ENCODE results near the gene MZT2B.
"Not testable (repeated sequence)": the region's sequence is repeated elsewhere in the genome, so short reads cannot be mapped to it uniquely, and the experiment has no call there.

MZT2B gene

DNA sequence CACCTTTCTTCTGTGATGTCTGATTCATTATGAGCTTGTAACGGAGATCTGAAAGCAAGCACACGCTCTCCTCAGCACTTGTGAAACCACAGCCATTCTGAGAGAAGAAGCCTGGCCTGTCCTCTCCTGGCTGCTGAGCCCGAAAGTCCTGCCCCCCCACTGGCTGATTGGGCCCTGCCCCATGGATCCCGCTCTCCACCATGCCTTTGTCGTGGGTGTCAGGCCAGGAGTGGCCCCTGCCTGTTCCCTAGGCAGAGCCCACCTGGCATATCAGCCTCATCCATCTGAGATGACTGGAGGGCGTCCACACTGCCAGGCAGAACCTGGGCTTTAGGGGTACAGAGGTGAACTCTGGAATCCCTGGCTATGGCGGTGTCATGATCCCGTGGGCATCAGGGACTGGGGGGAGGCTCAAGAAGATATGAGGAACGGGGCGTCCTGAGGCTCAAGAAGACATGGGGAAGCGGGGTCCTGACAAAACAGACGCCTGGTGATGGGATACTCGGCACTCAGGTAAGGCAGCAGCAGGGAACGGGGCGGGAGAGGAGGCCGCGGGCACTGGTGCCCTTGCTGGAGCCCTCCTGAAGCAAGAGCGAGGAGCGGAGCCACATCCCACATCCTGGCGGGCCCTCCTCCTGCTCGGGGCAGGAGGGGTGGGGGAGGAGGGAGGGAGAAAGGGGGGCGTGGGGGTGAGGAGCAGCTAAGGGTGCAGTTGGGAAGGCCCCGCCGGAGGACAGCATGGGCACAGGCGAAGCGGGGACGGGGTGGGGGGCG lies 38.6 kb upstream of the MZT2B start:
- not testable (repeated sequence) for H3K27me3 Mint-ChIP-seq (ENCODE audit: low read depth); H3K36me3 Mint-ChIP-seq (ENCODE audit: low read depth); H3K9me3 Mint-ChIP-seq; H3K27ac Mint-ChIP-seq; H3K4me1 Mint-ChIP-seq
- H3K4me3 Mint-ChIP-seq, result peak overlapping the region; percentile 77 to 84 (median 80)

DNA sequence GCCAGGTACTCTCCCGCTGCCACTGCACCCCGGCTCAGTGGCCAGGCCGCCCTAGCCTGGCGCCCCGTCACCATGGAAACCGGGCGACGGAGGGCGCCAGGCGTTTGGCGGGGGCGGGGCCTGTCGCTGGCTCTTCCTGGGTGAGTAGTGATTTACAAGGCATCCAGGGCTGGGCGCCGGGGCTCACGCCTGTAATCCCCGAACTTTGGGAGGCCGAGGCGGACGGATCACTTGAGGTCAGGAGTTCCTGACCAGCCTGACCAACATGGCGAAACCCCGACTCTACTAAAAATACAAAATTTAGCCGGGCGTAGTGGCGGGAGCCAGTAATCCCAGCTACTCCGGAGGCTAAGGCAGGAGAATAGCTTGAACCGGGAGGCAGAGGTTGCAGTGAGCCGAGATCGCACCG lies 37.1 kb upstream of the MZT2B start, which contains the start of gene CCDC74B:
Gene CCDC74B (minus strand): TSS at position 107 of the 409 bp plus-strand sequence. CDS start 116 bp downstream, outside the sequence.
- not testable (repeated sequence) for H3K36me3 Mint-ChIP-seq (ENCODE audit: low read depth); H3K4me1 Mint-ChIP-seq; H3K9me3 Mint-ChIP-seq; H3K27me3 Mint-ChIP-seq (ENCODE audit: low read depth)
- Mint-ChIP-seq H3K27ac (peak within 1 kb of the TSS in 2 of 3 experiments; percentile 51 to 70), H3K4me3 (peak within 1 kb of the TSS; percentile 83 to 88 (median 84))

DNA sequence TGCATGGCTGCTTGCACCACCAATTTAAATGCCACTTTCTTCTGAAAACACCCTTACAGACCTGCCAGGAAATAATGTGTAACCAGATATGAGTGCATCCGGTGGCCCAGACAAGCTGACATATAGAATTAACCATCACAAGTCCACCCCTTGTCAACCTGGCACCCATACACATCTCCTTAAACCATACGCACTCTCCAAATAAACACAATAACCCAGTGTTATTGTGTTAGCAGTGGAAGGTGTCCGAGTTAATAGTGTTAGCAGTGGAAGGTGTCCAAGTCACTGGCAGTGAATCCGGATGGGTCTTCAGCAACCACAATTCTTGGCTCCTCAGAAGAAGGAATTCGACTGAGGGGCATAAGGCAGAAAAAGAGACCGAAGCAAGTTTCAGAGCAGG lies 33.5 kb upstream of the MZT2B start:
- H3K4me1 Mint-ChIP-seq; H3K27me3 Mint-ChIP-seq (ENCODE audit: low read depth): not testable (repeated sequence)

DNA sequence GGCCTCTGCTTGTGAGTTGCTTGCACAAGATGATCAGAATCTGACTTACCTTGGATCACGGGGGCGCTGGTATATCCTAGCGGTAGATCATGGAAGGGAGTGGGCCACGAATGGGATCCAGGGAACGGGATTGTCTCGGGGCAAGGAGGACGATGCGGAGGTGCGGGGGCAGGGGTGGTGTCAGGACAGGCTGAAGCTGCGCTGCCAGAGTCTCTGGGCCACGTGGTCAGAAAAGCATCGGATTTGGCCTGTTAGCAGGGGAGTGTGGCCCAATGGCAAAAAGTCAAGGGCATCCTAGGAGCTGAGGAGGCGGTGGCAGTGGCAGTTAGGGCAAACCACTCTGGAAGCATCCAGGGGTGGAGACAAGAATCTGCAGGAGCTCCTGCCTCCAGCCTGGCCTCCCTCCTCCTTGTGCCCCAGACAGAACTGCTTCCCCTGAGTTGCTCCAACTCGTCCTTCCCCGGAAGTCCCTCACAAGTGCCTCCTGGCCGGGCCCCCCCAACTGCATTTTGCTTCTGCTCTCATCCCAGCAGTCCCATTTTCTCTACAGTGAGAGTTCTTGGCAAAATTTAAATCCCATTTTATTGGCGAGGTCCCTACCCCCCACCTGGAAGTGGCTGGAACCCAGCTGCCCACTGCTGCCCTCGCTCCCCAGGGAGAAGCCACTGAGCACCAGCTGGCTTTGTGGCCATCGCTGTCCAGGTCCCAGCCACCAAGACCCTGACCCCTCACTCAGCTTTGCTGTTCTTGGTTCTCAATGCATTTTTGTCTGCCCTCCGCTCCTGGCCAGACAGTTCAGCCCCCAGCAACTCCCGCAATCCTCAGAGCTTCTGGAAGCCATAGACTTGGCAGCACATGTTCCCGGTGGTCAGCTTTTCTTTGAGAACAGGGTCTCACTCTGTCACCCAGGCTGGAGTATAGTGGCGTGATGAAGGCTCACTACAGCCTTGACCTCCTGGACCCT lies 31.6 kb upstream of the MZT2B start:
- no peaks in the 10 kb centered on the region for H3K27me3 Mint-ChIP-seq (ENCODE audit: low read depth)
- H3K27ac Mint-ChIP-seq, result no peak overlapping the region
- no peak overlapping the region for H3K4me3 Mint-ChIP-seq
- TF ChIP-seq, protein P1, sequence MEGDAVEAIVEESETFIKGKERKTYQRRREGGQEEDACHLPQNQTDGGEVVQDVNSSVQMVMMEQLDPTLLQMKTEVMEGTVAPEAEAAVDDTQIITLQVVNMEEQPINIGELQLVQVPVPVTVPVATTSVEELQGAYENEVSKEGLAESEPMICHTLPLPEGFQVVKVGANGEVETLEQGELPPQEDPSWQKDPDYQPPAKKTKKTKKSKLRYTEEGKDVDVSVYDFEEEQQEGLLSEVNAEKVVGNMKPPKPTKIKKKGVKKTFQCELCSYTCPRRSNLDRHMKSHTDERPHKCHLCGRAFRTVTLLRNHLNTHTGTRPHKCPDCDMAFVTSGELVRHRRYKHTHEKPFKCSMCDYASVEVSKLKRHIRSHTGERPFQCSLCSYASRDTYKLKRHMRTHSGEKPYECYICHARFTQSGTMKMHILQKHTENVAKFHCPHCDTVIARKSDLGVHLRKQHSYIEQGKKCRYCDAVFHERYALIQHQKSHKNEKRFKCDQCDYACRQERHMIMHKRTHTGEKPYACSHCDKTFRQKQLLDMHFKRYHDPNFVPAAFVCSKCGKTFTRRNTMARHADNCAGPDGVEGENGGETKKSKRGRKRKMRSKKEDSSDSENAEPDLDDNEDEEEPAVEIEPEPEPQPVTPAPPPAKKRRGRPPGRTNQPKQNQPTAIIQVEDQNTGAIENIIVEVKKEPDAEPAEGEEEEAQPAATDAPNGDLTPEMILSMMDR (IDR thresholded peaks at IDR 0.05; ENCODE audit: unreplicated experiment in 3 of 3), result no peak
- peaks cover 9% of the 10 kb centered on the region for H3K36me3 Mint-ChIP-seq (ENCODE audit: low read depth)
- H3K9me3 Mint-ChIP-seq, result no peaks in the 10 kb centered on the region
- H3K4me1 Mint-ChIP-seq, result no peaks in the 10 kb centered on the region

More for the DNA sequence above, 33.5 kb upstream of the MZT2B start:
- H3K27ac Mint-ChIP-seq; H3K9me3 Mint-ChIP-seq; H3K36me3 Mint-ChIP-seq (ENCODE audit: low read depth); H3K4me3 Mint-ChIP-seq: not testable (repeated sequence)

DNA sequence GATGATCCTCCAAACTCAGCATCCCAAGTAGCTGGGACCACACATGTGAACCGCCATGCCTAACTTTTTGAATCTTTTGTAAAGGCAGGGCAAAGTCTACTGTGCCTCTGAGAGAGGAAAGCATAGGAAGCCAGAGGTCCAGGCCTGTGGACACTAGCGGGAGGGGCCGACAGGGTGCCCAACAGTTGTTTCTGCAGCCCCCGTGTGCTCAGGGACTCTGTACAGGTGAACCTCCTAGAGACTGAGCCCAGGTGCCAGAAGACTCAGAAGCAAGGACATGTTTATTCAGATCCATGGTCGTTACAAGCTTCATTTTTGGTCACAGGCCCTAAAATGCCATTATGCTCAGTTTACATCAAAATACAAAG lies 30.9 kb upstream of the MZT2B start:
- H3K9me3 Mint-ChIP-seq; H3K4me1 Mint-ChIP-seq; H3K27me3 Mint-ChIP-seq (ENCODE audit: low read depth); H3K4me3 Mint-ChIP-seq; H3K27ac Mint-ChIP-seq; H3K36me3 Mint-ChIP-seq (ENCODE audit: low read depth): not testable (repeated sequence)

DNA sequence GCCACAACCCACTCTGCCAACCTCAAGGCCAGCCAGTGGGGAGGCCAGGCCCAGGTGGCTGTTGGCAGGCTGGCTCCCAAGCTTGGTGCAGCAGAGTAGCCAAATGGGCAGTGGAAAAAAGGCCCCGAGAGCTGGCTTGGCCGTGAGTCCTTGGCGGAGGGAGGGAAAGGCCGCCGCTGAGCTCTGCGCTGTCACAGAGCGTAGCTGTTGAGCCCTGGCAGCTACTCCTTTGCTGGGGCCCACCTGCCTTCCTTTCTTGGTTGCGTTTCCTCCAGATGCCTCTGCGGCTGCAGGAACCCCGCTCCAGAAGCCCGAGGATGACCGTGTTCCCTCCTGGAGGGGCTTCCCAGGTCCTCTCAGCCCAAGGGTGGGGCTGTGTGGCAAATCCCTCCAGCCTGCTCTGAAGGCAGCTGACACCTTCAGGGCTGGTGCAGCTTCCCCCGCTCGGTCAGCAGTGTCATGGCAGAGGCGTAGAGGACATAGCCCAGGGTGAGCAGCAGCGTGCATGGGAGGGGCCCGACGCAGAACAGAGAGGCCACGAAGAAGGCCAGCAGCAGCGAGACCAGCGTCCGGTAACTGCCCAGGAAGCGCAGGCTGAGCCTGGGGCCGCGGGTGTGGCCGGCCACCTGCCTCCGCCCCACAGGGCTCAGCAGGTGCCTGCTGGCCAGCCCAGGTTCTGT lies 29.8 kb upstream of the MZT2B start:
- not testable (repeated sequence) for H3K4me1 Mint-ChIP-seq; H3K27me3 Mint-ChIP-seq (ENCODE audit: low read depth); H3K9me3 Mint-ChIP-seq; H3K36me3 Mint-ChIP-seq (ENCODE audit: low read depth); H3K4me3 Mint-ChIP-seq; H3K27ac Mint-ChIP-seq

DNA sequence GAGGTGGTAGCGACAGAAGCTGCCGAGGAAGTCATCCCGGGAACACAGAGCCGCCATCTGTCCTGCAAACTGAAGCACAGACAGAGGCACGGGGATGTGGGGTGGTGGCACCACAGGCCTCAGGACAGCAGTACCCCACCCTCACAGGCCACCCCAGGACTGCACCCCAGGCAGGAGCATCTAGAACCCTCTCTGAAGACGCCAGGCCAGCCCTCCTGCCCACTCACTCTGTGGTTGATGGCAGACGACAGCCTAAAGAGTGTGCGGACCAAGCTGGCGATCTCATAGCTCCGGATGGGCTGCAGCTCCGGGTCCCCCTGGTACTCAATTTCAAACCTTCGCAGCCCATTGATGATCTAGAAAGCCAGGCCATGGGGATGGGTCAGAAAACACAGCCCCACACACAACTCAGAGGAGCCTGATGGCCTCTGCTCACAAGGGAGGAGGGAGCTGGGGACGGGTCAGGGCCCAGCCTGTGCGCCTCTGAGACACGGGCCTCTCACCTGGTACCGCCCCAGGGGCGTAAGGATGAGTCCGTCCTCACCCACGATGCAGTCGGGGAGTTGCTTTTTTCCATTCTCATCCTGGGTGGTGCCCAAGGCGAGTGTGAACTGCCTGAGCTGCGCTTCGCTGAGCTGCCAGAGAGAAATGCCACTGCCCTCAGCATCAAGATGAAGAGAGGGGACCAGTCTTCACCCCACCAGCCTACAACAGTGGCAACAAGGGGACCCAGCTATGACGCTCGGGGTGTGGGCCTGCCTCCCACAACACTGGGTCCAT lies 29.1 kb upstream of the MZT2B start:
- H3K27me3 Mint-ChIP-seq (ENCODE audit: low read depth), result no peaks in the 10 kb centered on the region
- no peaks in the 10 kb centered on the region for H3K9me3 Mint-ChIP-seq
- H3K4me3 Mint-ChIP-seq, result no peak overlapping the region
- TF ChIP-seq, protein P1 (IDR thresholded peaks at IDR 0.05; ENCODE audit: unreplicated experiment in 3 of 3), result no peak
- no peaks in the 10 kb centered on the region for H3K4me1 Mint-ChIP-seq
- H3K27ac Mint-ChIP-seq, result no peak overlapping the region
- peaks cover 9% of the 10 kb centered on the region for H3K36me3 Mint-ChIP-seq (ENCODE audit: low read depth)

- not testable (repeated sequence) for H3K27ac Mint-ChIP-seq; H3K4me3 Mint-ChIP-seq; H3K27me3 Mint-ChIP-seq (ENCODE audit: low read depth); H3K36me3 Mint-ChIP-seq (ENCODE audit: low read depth); H3K4me1 Mint-ChIP-seq; H3K9me3 Mint-ChIP-seq
Observed at GRCh38 chr2:130153721-130154422, 28.2 kb upstream of the MZT2B start.

DNA sequence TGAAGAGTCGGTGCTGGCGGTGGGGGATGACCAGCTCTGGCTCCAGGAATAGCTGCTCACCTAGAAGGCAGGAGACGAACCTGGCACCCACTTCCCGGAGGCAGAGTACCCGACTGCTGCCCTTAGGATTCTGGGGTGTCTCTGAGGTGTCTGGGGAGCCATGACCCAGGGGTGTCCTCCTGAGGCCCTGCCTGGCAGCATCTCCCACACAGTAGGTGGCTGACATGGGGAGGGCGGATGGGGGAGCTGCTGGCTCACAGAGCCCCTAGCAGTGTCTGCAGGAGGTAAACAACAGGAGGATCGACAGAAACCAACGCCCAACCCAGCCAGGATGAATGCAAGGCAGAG lies 27.7 kb upstream of the MZT2B start:
- H3K27ac Mint-ChIP-seq; H3K4me1 Mint-ChIP-seq; H3K4me3 Mint-ChIP-seq; H3K36me3 Mint-ChIP-seq (ENCODE audit: low read depth); H3K9me3 Mint-ChIP-seq; H3K27me3 Mint-ChIP-seq (ENCODE audit: low read depth): not testable (repeated sequence)

Measured in nephron (organoid).